Measurements from ENCODE around the gene ZNF286A.
"Not testable (repeated sequence)": the region's sequence is repeated elsewhere in the genome, so short reads cannot be mapped to it uniquely, and the experiment has no call there.

The ZNF286A gene

DNA sequence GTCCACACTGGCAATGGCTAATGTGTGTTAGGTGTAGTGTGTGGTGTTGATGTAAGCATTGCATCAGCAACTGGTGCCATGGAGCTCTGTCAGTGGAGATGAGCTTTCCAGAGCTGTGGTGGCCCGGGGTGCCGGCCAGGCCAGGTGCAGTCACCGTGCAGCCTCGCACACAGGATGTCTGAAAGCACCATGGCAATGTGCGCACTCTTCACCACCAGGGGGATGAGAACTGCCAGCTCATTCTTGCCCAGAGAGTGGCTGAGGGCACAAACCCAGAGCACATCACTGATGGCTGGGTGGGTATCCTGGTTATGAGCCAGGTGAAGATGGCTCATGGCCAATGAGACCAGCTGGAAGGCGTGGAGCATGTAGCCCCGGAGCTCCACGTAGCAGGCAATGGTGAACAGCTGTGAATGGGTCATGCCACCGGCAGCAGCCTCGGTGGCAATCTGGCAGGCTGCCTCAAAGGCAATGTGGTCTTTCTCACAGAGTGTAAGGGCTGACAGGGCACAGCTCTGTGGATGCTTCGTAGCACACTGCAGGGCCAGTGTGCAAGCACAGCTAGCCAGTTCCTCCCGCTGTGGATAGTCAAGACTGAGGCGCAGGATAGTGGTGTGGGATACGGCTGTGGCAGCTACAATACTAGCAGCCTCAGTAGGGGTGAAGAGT, 69.4 kb downstream of the ZNF286A start:
- DNase-seq: not testable (repeated sequence)
